Heart right ventricle (tissue), 16 donors: Measurements from ENCODE around the gene MARK3. TPM values are rescaled to one million over a fixed set of nuclear protein-coding genes. Genes with fewer than 3 reads are reported as not detected.

ENCODE experiments used
- ATAC-seq, 8 donors: fragments of 200-7000 bp; cut with Tn5 transposase; one replicate each; pipeline ENCODE4 v1.9.1; 2020; ENCODE audit warnings: mild to moderate bottlenecking in 8 of 8, moderate library complexity in 8 of 8, moderate number of reproducible peaks in 1 of 8
- DNase-seq, 2 donors: peaks; one replicate each; pipeline ENCODE4 v3.0.0-alpha.2; 2020
- H3K27ac ChIP-seq, 10 donors: fragments of 200-600 bp; sonication (generic) in 2 of 10; one replicate each; pipeline versions ENCODE4 v1.5.0 to v1.8.0; 2020 to 2022; ENCODE audit warnings: mild to moderate bottlenecking in 3 of 10
- H3K27me3 ChIP-seq, 7 donors: fragments of 200-600 bp; one replicate each; pipeline ENCODE4 v1.8.0; 2021 to 2022; ENCODE audit warnings: mild to moderate bottlenecking in 2 of 7
- H3K36me3 ChIP-seq, 9 donors: fragments of 200-600 bp; sonication (generic) in 1 of 9; one replicate each; pipeline versions ENCODE4 v1.5.0 to v1.8.0; 2020 to 2022; ENCODE audit warnings: mild to moderate bottlenecking in 2 of 9
- H3K4me1 ChIP-seq, 9 donors: fragments of 200-600 bp; sonication (generic) in 1 of 9; one replicate each; pipeline versions ENCODE4 v1.5.0 to v1.8.0; 2020 to 2022; ENCODE audit warnings: mild to moderate bottlenecking in 4 of 9
- H3K4me3 ChIP-seq, 10 donors: fragments of 200-600 bp; sonication (generic) in 2 of 10; one replicate each; pipeline versions ENCODE4 v1.5.0 to v1.8.0; 2020 to 2022; ENCODE audit warnings: mild to moderate bottlenecking in 7 of 10, moderate library complexity in 2 of 10
- H3K9me3 ChIP-seq, 11 donors: fragments of 200-600 bp in 10 of 11; sonication (generic) in 2 of 11; one replicate each; pipeline versions ENCODE4 v1.5.0 to v1.8.0; 2013 to 2022; ENCODE audit warnings: mild to moderate bottlenecking in 2 of 11, control low read depth in 1 of 11, moderate library complexity in 1 of 11
- WGBS, 2 donors: extraction: QIAGEN DNeasy Blood & Tissue Kit; methylation state at CpG; one replicate each; pipeline ENCODE4 v1.1.7; 2013; ENCODE audit warnings: inconsistent platforms in 1 of 2; 5-methylcytosine and 5-hydroxymethylcytosine counted together
- intact Hi-C, 10 donors: fragments of 100-400 bp; cut with DNase I; formaldehyde crosslinking; loops; one replicate each; pipeline versions ENCODE4 v1.11.1 to v1.14.2; 2022
- polyA plus RNA-seq, 2 donors: library from polyadenylated mRNA; stranded (reverse); fragments of 200-250 nt; gene quantifications; one replicate each; pipeline ENCODE4 v1.2.3, GENCODE V29; 2013
- total RNA-seq, 10 donors: library from RNA; stranded (reverse); fragmentation: NEBNext Ultra II Directional in 3 of 10; extraction: Animal tissue kit (Norgen Biotek cat#: 25700) in 3 of 10; gene quantifications; one replicate each; pipeline versions ENCODE4 v1.2.1 to v1.2.4, GENCODE V29; 2021 to 2023
- TF ChIP-seq, protein P1 (sequence below), 9 donors: fragments of 200-600 bp; sonication (generic) in 2 of 9; IDR thresholded peaks; one replicate each; pipeline versions ENCODE4 v1.5.0 to v1.8.0; 2021 to 2022; ENCODE audit warnings: antibody characterized with exemption in 9 of 9, mild to moderate bottlenecking in 5 of 9, moderate library complexity in 1 of 9
- donor health status: Arrhythmogenic right ventricular cardiomyopathy.
- donor health status: ischemic (EF 13 %, LVEDD 7.1; RV severe dilation, severe dysfunction).
- donor health status: healthy with polysubstance abuse.
- donor health status: DM: no; HTN: yes; CAD: no.
- donor health status: DM: no; HTN: no; CAD: no.
- donor health status: ischemic (EF 25% LVEDD 6.9; RV normal size, moderate dysfunction).
- donor health status: ischemic (EF 25% LVEDD 5.7; RV mildly dilated, moderate dysfunction).
- donor health status: healthy.
- donor health status: DM: yes; HTN: yes; CAD: no.
- donor health status: Ischemic cardiomyopathy.
- donor health status: ischemic (EF 35%, LVEDD 5.7; RV mildly dilated, moderate dysfunction).
- donor health status: nonischemic (EF 11% LVEDD 7.7; RV severe dilation, severe dysfunction).
- donor health status: DM: yes; HTN: yes; CAD: no.
- donor health status: PGD.
- donor health status: ischemic (EF 29% LVEDD 5.4; RV normal size, mild dysfunction).
- donor health status: nonischemic (EF 23%, LVEDD 6.1; RV moderate dilation, normal function).

The MARK3 gene
- total and polyA plus RNA-seq, 12 donors, result 62.3 to 246 (median 77.1) TPM

DNA sequence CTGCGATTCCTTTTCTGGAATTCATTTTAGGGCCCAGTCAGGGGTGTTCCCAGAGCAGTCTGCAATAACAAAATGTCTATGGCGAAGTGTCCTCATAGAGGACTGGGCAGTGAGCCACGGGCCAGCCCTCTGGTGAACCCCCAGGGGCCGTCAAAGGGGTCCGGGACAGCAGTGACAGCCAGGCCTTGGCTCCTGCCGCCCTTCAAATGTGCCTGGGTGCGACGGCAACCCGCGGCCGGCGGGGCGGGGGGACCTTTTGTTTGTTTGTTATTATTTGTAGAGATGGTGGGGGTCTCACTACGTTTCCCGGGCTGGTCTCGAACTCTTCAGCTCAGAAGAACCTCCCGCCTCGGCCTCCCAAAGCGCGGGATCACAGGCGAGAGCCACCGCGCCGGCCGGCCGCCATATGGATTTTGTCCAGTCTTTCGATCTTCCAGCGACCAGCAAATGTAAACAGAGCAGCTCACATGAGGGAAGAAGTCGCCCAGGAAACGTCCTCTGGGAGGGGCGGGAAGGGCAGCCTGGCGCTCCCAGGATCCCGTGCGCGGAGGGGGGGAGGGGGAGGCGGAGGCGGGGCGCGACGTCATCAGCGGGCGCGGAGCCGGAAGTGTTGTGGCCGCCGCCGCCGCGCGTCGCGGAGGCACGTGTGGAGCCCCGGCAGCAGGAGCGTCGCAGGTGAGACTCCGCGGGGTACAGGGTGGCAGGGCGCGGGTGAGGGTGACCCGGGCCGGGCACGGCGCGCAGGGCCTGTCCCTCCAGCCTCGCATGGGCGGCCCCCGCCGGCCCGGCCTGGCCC is 143.6 kb downstream of the MARK3 start, which contains the start of gene TRMT61A:
Gene TRMT61A, plus strand, starts transcription at position 610 of the 796 bp plus-strand sequence. CDS start 783 bp downstream, outside the sequence.
- no peaks in the 10 kb centered on the region for H3K9me3 ChIP-seq
- intact Hi-C loops, result no loop called here
- peak within 1 kb of the TSS; percentile 69 to 98 (median 90) for H3K4me3 ChIP-seq
- H3K4me1 ChIP-seq, result peaks cover 11 to 65% (median 45%) of the 10 kb centered on the region in 9 donors
- H3K27ac ChIP-seq, result peak within 1 kb of the TSS; percentile 82 to 97 (median 94)
- H3K27me3 ChIP-seq, result peaks cover 0 to 7% (median 0%) of the 10 kb centered on the region in 7 donors
- WGBS, 2 donors, result 1 to 2% methylated on average over 51 to 68 of the region's 70 CpGs
- H3K36me3 ChIP-seq, result peaks cover 0 to 15% (median 0%) of the 10 kb centered on the region in 9 donors
- TF ChIP-seq, protein P1, sequence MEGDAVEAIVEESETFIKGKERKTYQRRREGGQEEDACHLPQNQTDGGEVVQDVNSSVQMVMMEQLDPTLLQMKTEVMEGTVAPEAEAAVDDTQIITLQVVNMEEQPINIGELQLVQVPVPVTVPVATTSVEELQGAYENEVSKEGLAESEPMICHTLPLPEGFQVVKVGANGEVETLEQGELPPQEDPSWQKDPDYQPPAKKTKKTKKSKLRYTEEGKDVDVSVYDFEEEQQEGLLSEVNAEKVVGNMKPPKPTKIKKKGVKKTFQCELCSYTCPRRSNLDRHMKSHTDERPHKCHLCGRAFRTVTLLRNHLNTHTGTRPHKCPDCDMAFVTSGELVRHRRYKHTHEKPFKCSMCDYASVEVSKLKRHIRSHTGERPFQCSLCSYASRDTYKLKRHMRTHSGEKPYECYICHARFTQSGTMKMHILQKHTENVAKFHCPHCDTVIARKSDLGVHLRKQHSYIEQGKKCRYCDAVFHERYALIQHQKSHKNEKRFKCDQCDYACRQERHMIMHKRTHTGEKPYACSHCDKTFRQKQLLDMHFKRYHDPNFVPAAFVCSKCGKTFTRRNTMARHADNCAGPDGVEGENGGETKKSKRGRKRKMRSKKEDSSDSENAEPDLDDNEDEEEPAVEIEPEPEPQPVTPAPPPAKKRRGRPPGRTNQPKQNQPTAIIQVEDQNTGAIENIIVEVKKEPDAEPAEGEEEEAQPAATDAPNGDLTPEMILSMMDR (IDR thresholded peaks at IDR 0.05), result no peak
- ATAC-seq (peak; percentile 82 to 94 (median 90)), DNase-seq (peak; percentile 90 to 91)

DNA sequence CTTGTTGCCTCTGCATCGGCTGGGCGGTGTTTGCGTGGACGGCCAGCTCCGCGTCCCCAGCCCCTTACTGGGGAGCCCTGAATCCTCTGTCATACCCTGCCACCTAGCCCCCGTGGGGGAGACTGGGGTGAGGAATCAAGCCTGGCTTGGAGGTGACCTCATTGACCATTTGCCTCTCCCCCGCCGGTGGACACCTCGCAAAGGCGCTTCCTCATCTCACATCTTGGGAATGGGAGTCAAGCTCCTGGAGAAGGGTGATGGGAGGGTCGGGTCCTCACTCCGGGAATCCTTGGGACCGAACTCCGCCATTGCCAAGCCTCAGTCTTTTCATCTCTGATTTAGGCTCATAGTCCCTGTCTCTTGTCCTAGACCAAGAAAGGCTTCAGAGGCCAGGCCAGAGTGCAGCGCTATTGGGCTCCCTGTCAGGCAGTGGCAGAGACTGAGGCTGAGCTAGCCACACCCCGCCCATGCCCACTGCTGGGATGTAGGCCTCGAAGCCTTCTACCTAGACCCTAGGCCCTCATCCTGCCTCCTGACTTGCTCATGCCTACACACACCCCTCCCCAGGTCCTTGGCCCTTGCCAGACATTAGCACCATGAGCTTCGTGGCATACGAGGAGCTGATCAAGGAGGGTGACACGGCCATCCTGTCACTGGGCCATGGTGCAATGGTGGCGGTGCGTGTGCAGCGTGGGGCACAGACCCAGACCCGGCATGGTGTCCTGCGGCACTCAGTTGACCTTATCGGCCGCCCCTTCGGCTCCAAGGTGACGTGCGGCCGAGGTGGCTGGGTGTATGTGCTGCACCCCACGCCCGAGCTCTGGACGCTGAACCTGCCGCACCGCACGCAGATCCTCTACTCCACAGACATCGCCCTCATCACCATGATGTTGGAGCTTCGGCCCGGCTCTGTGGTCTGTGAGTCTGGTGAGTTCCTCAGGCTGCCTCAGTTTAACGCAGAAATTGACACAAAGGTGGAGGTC is 144.5 kb downstream of the MARK3 start:
- H3K27ac ChIP-seq, result peak overlapping the region in 9 of 10 donors; percentile 83 to 97 (median 94)
- peaks cover 0 to 24% (median 0%) of the 10 kb centered on the region in 9 donors for H3K36me3 ChIP-seq
- peak in 1 of 8 donors; percentile 2 for ATAC-seq
- 51 to 53% methylated on average over 42 of the region's 42 CpGs for WGBS, 2 donors
- intact Hi-C loops, result no loop called here
- TF ChIP-seq, protein P1 (IDR thresholded peaks at IDR 0.05), result no peak
- H3K27me3 ChIP-seq, result no peaks in the 10 kb centered on the region
- no peaks in the 10 kb centered on the region for H3K9me3 ChIP-seq
- H3K4me3 ChIP-seq, result peak overlapping the region; percentile 69 to 98 (median 90)
- no peak for DNase-seq
- peaks cover 11 to 59% (median 45%) of the 10 kb centered on the region in 9 donors for H3K4me1 ChIP-seq

DNA sequence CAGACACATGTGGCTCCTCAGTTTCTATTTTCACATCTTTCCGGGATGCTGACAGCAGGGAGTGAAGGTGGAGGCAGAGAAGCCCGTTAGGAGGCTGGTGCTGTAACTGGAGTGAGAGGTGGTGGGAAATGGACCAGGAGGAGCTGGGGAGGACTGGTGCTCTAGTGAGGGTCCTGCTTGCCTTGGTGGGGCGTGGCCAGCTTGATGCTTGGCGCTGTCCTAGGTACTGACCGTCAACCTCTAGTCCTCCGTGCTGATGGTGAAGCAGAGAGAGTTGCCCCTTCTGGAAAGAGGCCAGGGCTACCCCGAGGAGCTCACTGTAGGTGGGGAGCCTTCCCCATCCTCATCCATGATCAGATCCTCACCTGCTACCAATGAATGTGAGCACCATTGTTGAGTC is 145.2 kb downstream of the MARK3 start:
- 46 to 59% methylated on average over 7 of the region's 7 CpGs for WGBS, 2 donors
- TF ChIP-seq, protein P1 (IDR thresholded peaks at IDR 0.05), result no peak
- peaks cover 11 to 54% (median 44%) of the 10 kb centered on the region in 9 donors for H3K4me1 ChIP-seq
- ATAC-seq (no peak), DNase-seq (no peak)
- H3K36me3 ChIP-seq, result peaks cover 0 to 29% (median 0%) of the 10 kb centered on the region in 9 donors
- no peaks in the 10 kb centered on the region for H3K9me3 ChIP-seq
- intact Hi-C loops, result no loop called here
- peak overlapping the region in 3 of 10 donors; percentile 90 to 98 (median 91) for H3K4me3 ChIP-seq
- no peaks in the 10 kb centered on the region for H3K27me3 ChIP-seq
- no peak overlapping the region for H3K27ac ChIP-seq

DNA sequence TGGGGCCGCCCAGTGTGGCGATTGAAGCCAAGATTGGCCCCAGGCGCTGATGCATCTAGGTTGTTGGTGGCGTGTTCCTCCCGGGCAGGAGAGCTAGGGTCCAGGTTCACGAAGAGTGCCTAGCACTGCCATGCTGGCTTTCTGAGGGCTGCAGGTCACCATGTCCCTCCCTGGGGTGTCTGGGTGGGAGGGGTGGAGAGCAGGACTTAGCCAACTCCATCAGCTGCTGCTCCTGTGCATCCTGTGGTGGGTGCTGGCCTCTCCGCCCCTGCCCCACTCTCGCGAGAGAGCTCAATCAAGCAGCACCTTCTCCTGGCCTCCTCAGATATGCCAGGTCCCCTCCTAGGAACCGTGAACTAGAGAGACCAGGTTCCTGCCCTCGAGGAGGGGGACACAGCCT is 145.6 kb downstream of the MARK3 start:
- ATAC-seq (no peak), DNase-seq (no peak)
- no peaks in the 10 kb centered on the region for H3K9me3 ChIP-seq
- 88 to 91% methylated on average over 11 of the region's 11 CpGs for WGBS, 2 donors
- intact Hi-C loops, result no loop called here
- no peaks in the 10 kb centered on the region for H3K27me3 ChIP-seq
- TF ChIP-seq, protein P1 (IDR thresholded peaks at IDR 0.05), result no peak
- H3K4me1 ChIP-seq, result peaks cover 11 to 54% (median 40%) of the 10 kb centered on the region in 9 donors
- no peak overlapping the region for H3K27ac ChIP-seq
- H3K4me3 ChIP-seq, result no peak overlapping the region
- H3K36me3 ChIP-seq, result peaks cover 0 to 31% (median 0%) of the 10 kb centered on the region in 9 donors
